Muscle of leg (tissue), 11 donors: Measurements from ENCODE around the gene IMMP2L. TPM values are rescaled to one million over a fixed set of nuclear protein-coding genes. Genes with fewer than 3 reads are reported as not detected.

ENCODE experiments used
- DNase-seq: peaks from one replicate; pipeline ENCODE4 v3.0.0; 2013
- H3K27ac ChIP-seq: one replicate; pipeline ENCODE4 v1.5.1; 2013; ENCODE audit warnings: mild to moderate bottlenecking, low read length, control low read depth
- H3K27me3 ChIP-seq: one replicate; pipeline ENCODE4 v1.6.1; 2013; ENCODE audit warnings: low read length; ENCODE audit not compliant: control insufficient read depth, insufficient read depth
- H3K36me3 ChIP-seq: one replicate; pipeline ENCODE4 v1.6.1; 2013; ENCODE audit warnings: low read length; ENCODE audit not compliant: control insufficient read depth, insufficient read depth
- H3K4me1 ChIP-seq: one replicate; pipeline ENCODE4 v1.6.1; 2013; ENCODE audit warnings: low read length; ENCODE audit not compliant: control insufficient read depth, insufficient read depth
- H3K4me3 ChIP-seq: one replicate; pipeline ENCODE4 v1.5.1; 2013; ENCODE audit warnings: low read length, control low read depth
- H3K9me3 ChIP-seq: replicated peaks from 2 replicates; pipeline ENCODE4 v1.6.1; 2013; ENCODE audit warnings: low read depth, low read length; ENCODE audit not compliant: control insufficient read depth
- WGBS: methylation state at CpG from one replicate; pipeline ENCODE4 v1.1.5; 2013; ENCODE audit warnings: missing lambda C conversion rate; ENCODE audit not compliant: insufficient coverage; 5-methylcytosine and 5-hydroxymethylcytosine counted together
- polyA plus RNA-seq, 8 donors: library from polyadenylated mRNA; unstranded; fragments of 120-200 nt; gene quantifications; one replicate each; pipeline versions ENCODE4 v1.2.1 to v1.2.3, GENCODE V29; 2013; ENCODE audit warnings: inconsistent platforms in 1 of 8, low replicate concordance in 1 of 8; ENCODE audit not compliant: insufficient read length in 8 of 8, insufficient read depth in 1 of 8
- total RNA-seq: library from RNA; stranded (reverse); fragments of 120-200 nt; gene quantifications from one replicate; pipeline ENCODE4 v1.2.4, GENCODE V29; 2013

Gene IMMP2L
- total and polyA plus RNA-seq, 9 donors = 15.0 to 20.4 (median 17.1) TPM

DNA sequence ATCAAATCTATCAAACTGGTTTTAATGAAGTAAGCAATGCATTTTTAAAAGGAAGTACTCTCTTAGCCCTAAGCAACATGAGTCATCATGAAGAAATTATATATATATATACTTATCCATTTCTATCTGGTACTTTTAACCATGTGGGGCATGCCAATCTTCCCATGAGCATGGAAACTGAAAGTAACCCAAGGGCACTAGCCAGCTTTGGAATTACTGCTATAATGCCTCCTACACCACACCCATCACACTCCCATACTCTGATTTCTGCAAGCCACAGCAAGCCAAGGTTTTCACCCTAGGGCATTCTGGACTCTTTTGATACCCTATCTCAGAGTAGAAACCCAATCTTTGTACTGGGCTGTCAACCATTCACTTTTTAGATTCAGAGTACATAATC lies 204.6 kb downstream of the IMMP2L start:
- Histone ChIP-seq H3K36me3 (no peaks in the 10 kb centered on the region), H3K27me3 (no peaks in the 10 kb centered on the region), H3K4me1 (no peaks in the 10 kb centered on the region), H3K9me3 (no peaks in the 10 kb centered on the region), H3K4me3 (no peak overlapping the region), H3K27ac (no peak overlapping the region)
- DNase-seq = no peak

DNA sequence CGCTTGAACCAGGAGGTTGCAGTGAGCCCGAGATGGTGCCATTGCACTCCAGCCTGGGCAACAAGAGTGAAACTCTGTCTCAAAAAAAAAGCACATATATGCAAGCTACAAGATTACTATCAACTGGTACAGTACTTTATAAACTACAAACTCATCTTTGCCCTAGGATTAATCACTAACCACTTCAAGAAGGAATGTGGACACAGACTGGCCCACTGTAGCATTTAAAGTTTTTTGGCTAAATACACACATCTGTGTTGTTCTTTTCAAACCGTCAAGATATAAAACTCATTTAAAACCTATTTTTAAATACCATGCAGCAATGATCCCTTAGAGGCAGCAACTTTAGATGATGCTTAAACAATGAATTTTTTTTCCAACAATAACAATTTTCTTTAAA lies 205.4 kb downstream of the IMMP2L start:
- Histone ChIP-seq H3K27me3 (no peaks in the 10 kb centered on the region), H3K9me3 (no peaks in the 10 kb centered on the region), H3K27ac (no peak overlapping the region), H3K4me3 (no peak overlapping the region), H3K4me1 (no peaks in the 10 kb centered on the region), H3K36me3 (no peaks in the 10 kb centered on the region)
- no CpG with 5 or more reads among the region's 3 CpGs for WGBS
- DNase-seq = no peak

DNA sequence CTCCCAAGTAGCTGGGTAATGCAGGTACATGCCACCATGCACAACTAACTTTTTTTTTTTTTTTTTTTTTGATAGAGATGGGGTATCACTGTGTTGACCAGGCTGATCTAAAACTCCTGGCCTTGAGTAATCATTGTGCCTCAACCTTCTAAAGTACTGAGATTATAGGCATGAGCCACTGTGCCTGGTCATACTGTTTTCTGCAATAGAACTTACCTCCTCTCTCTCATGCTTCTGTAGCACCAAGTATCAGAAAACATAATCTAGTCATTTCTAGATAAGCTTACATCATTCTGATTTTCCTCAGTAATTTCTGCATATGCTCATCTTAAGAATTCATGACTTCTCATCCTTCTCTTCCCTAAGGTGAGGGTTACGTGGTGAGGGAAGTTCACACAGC lies 210.0 kb downstream of the IMMP2L start:
- Histone ChIP-seq H3K36me3 (no peaks in the 10 kb centered on the region), H3K9me3 (no peaks in the 10 kb centered on the region), H3K27me3 (no peaks in the 10 kb centered on the region), H3K4me3 (no peak overlapping the region), H3K27ac (no peak overlapping the region), H3K4me1 (no peaks in the 10 kb centered on the region)
- WGBS = no CpG with 5 or more reads among the region's 1 CpG
- no peak for DNase-seq

DNA sequence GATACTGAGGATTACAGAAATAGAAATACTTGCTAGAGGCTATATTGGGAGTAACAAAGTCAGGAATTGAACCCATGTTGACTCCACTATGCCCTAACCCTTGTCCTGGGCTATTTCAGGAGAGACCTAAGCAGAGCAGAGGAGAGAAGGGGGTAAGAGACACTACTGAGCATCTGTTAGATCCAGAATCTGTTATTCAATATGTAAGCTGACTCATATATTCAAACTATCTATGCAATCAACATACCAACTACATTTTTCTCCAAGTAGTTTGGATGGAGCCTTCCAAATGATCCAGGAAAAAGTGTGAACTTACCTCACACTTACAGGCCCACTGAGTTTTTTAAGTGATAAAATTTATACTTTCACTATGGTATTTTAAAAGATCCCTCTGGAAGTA lies 216.1 kb downstream of the IMMP2L start:
- DNase-seq = no peak
- H3K27ac ChIP-seq = no peak overlapping the region
- H3K27me3 ChIP-seq = no peaks in the 10 kb centered on the region
- H3K4me3 ChIP-seq = no peak overlapping the region
- H3K4me1 ChIP-seq = no peaks in the 10 kb centered on the region
- H3K9me3 ChIP-seq = peaks cover 6% of the 10 kb centered on the region
- no peaks in the 10 kb centered on the region for H3K36me3 ChIP-seq

DNA sequence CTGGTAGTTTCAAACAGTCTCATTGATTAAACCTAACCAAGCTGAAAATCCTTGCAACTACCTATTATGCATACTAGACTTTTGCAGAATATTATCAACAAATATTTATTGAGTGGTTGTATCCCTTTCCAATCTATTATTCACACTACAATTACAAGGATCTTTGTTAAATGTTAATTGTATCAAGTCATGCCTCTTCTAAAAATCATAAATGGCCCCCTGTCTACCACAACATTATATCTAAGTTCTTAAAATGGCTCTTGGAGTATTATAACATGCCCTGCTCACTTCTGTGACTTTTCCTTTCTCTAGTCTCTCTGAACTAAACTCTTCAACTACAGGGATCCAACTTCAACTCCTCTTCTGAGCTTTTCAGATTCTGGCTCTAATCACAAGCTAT lies 219.3 kb downstream of the IMMP2L start:
- no peaks in the 10 kb centered on the region for H3K27me3 ChIP-seq
- no peaks in the 10 kb centered on the region for H3K4me1 ChIP-seq
- no peaks in the 10 kb centered on the region for H3K36me3 ChIP-seq
- no peak for DNase-seq
- H3K9me3 ChIP-seq = peaks cover 6% of the 10 kb centered on the region
- H3K27ac ChIP-seq = no peak overlapping the region
- no peak overlapping the region for H3K4me3 ChIP-seq

DNA sequence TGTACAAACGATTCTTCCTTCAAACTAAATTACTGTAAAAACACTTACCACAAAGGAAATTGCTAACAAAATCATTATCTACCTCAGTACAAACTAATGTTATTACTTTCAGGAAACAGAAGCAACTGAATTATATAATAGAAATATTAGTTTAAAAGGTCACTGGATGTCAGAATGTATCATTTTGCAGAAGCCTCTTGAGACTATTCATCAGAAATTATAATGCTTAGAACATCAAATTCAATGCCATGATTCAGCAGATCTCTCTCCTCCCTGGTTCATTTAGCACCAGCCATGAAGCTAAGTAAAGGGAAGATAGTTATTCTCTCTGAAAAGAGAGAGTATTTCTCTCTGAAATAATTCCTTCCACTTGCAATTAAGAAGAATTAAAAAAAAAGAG lies 223.3 kb downstream of the IMMP2L start:
- Histone ChIP-seq H3K27me3 (no peaks in the 10 kb centered on the region), H3K4me3 (no peak overlapping the region), H3K9me3 (peaks cover 3% of the 10 kb centered on the region), H3K27ac (no peak overlapping the region), H3K4me1 (no peaks in the 10 kb centered on the region), H3K36me3 (no peaks in the 10 kb centered on the region)
- no CpG with 5 or more reads among the region's 1 CpG for WGBS
- no peak for DNase-seq

DNA sequence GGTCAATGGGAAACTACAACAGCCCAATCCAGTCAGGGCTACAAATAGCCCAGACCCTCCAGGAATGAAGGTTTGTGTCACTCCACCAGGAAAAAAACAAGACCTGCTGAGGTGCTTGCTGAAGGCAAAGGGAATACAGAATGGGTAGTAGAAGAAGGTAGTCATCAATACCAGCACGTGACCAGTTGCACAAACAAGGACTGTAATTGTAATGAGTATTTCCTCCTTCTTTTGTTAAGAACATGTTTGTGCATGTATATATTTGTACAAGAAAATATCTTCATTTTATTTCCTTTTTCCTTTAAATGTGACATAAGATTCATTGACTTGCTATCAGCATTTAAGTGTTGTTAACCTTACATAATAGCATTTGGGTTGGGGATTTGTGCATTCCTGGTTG lies 229.3 kb downstream of the IMMP2L start:
- Histone ChIP-seq H3K9me3 (no peaks in the 10 kb centered on the region), H3K27ac (no peak overlapping the region), H3K36me3 (no peaks in the 10 kb centered on the region), H3K4me3 (no peak overlapping the region), H3K4me1 (no peaks in the 10 kb centered on the region), H3K27me3 (no peaks in the 10 kb centered on the region)
- no CpG with 5 or more reads among the region's 1 CpG for WGBS
- no peak for DNase-seq

DNA sequence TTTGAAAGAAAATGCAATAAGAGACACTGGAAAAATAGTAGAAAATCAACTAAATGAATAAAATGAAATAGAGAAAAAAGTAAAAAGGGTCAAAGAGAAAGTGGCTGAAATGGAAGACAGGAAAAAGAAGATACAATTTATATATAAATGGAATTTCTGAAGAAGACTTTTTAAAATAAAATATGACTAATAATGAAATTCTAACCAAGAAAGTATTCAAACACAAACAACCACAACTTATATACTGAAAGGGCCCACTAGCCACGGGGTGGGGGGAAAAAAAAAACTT lies 232.1 kb downstream of the IMMP2L start:
- no CpG with 5 or more reads among the region's 1 CpG for WGBS
- Histone ChIP-seq H3K4me3 (no peak overlapping the region), H3K9me3 (no peaks in the 10 kb centered on the region), H3K4me1 (no peaks in the 10 kb centered on the region), H3K27me3 (no peaks in the 10 kb centered on the region), H3K36me3 (no peaks in the 10 kb centered on the region), H3K27ac (no peak overlapping the region)
- DNase-seq = no peak

DNA sequence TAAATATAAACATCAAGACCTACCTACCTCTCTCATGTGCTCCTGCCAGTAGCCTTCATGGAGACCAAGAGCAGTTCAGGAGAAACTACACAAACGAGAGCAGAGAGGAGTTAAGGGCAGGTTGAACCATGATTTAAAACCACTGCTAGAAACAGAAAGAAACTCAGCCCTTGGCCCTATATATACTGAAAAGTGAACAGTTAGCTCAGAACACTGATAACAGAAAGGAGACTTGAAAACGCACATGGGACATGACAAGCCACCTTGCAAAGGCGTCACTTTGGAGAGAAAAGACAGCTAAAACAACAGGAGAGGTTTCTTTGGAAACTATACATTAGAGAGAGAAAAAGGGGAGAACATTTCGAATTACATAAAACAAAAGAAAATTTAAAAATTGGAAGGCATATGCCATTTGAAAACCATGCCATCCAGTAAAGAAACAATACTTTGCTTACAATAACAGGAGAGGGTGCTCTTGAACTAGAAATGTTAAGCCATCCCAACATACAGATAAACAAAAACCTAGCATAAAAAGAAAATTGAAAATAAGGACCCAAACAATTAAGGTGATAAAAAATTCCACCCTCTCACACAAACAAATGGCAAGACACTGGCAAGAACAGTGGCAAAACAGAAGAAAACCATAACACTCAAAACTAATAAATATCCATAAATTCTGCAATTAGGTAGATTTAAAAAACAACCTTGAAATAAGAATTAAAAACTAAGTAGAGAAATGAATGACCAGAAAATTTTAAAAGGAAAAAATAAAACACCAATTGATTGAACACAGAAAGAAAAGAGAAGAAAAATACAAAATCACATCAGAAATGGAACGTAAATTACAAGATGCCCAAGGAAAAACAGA lies 232.7 kb downstream of the IMMP2L start:
- Histone ChIP-seq H3K27ac (no peak overlapping the region), H3K27me3 (no peaks in the 10 kb centered on the region), H3K4me3 (no peak overlapping the region), H3K36me3 (no peaks in the 10 kb centered on the region), H3K9me3 (no peaks in the 10 kb centered on the region), H3K4me1 (no peaks in the 10 kb centered on the region)
- no peak for DNase-seq
- no CpG with 5 or more reads among the region's 5 CpGs for WGBS

DNA sequence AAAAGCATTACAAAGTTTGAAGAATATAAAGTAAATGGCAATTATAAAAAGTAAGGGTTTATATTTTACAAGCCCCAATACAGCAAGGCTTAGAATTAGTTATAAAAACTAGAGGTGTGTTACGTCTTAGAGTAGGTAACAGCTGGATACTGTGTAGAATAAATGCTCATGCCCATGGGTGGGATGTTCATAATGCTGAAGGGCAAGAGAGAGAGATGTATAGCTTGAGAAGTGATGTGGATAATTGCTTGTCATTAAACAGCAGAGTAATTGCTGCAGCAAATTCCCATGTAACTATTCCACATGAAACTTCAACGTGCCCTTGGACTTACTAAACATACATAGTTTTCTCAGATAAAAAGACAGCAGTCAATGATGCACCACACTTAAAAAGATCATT lies 233.8 kb downstream of the IMMP2L start:
- DNase-seq = no peak
- no peaks in the 10 kb centered on the region for H3K27me3 ChIP-seq
- H3K4me1 ChIP-seq = no peaks in the 10 kb centered on the region
- H3K36me3 ChIP-seq = no peaks in the 10 kb centered on the region
- H3K9me3 ChIP-seq = no peaks in the 10 kb centered on the region
- no peak overlapping the region for H3K4me3 ChIP-seq
- H3K27ac ChIP-seq = no peak overlapping the region
- WGBS = 100% methylated on average over 1 of the region's 2 CpGs

DNA sequence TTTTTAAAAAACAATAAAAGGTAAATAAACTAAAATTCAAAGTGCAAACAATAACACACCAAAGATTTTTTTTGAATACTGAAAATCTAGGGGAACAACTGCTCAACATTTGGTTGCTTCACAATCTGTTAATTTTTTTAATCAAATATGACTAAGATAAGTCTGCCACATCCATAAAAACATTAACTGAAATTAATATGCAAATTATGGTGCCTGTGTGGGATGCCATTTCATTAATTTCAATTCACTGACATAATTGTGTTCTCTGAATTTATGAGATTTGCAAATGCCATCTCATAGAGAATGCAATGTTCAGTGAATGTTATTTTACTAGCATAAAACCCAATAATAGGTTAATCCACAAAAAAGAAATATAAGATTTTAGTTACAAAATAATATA lies 237.5 kb downstream of the IMMP2L start:
- H3K27ac ChIP-seq = no peak overlapping the region
- H3K36me3 ChIP-seq = no peaks in the 10 kb centered on the region
- H3K4me3 ChIP-seq = no peak overlapping the region
- H3K27me3 ChIP-seq = no peaks in the 10 kb centered on the region
- no peaks in the 10 kb centered on the region for H3K9me3 ChIP-seq
- DNase-seq = no peak
- H3K4me1 ChIP-seq = no peaks in the 10 kb centered on the region
